GM23248 (cell line): Measurements from ENCODE around the gene NUP50. TPM values are rescaled to one million over a fixed set of nuclear protein-coding genes. Genes with fewer than 3 reads are reported as not detected.

Experiments used
- DNase-seq: peaks from one replicate; pipeline ENCODE4 v3.0.0-alpha.2; 2015
- H2AFZ ChIP-seq: fragments of 200-600 bp; sonication (generic); 2 replicates; pipeline ENCODE4 v1.6.1; 2016; ENCODE audit warnings: antibody characterized with exemption
- H3F3A ChIP-seq: fragments of 200-600 bp; sonication (generic); 2 replicates; pipeline ENCODE4 v1.6.1; 2016; ENCODE audit warnings: mild to moderate bottlenecking, antibody characterized with exemption, mixed run types; ENCODE audit not compliant: insufficient read depth
- H3K27ac ChIP-seq: fragments of 200-600 bp; sonication (generic); 2 replicates; pipeline ENCODE4 v1.5.1; 2016; ENCODE audit warnings: mild to moderate bottlenecking
- H3K27me3 ChIP-seq: fragments of 200-600 bp; sonication (generic); replicated peaks from 2 replicates; pipeline ENCODE4 v1.6.1; 2016; ENCODE audit warnings: mild to moderate bottlenecking; ENCODE audit not compliant: insufficient read depth
- H3K36me3 ChIP-seq: fragments of 200-600 bp; sonication (generic); 2 replicates; pipeline ENCODE4 v1.6.1; 2016; ENCODE audit warnings: low read depth, mild to moderate bottlenecking
- H3K4me1 ChIP-seq: fragments of 200-600 bp; sonication (generic); 2 replicates; pipeline ENCODE4 v1.6.1; 2016; ENCODE audit warnings: mild to moderate bottlenecking; ENCODE audit not compliant: insufficient read depth
- H3K4me2 ChIP-seq: fragments of 200-600 bp; sonication (generic); one replicate; pipeline ENCODE4 v1.6.1; 2016; ENCODE audit warnings: mild to moderate bottlenecking; ENCODE audit not compliant: unreplicated experiment
- H3K4me3 ChIP-seq: fragments of 200-600 bp; sonication (generic); 2 replicates; pipeline ENCODE4 v1.5.1; 2016; ENCODE audit warnings: mild to moderate bottlenecking
- H3K79me2 ChIP-seq: fragments of 200-600 bp; sonication (generic); 2 replicates; pipeline ENCODE4 v1.6.1; 2016; ENCODE audit warnings: mild to moderate bottlenecking; ENCODE audit not compliant: insufficient read depth
- H3K9ac ChIP-seq: fragments of 200-600 bp; sonication (generic); 2 replicates; pipeline ENCODE4 v1.6.1; 2016; ENCODE audit warnings: mild to moderate bottlenecking
- H3K9me2 ChIP-seq: fragments of 200-600 bp; sonication (generic); 2 replicates; pipeline ENCODE4 v1.6.1; 2016; ENCODE audit warnings: mixed run types, mild to moderate bottlenecking, moderate library complexity; ENCODE audit not compliant: insufficient read depth
- H3K9me3 ChIP-seq: fragments of 200-600 bp; sonication (generic); one replicate; pipeline ENCODE4 v1.6.1; 2017; ENCODE audit warnings: low read depth
- H4K20me1 ChIP-seq: fragments of 200-600 bp; sonication (generic); 2 replicates; pipeline ENCODE4 v1.6.0; 2016; ENCODE audit not compliant: insufficient read depth
- EZH2 ChIP-seq: fragments of 200-600 bp; sonication (generic); IDR thresholded peaks from 2 replicates; pipeline ENCODE4 v1.6.1; 2018; ENCODE audit warnings: antibody characterized with exemption, mild to moderate bottlenecking; ENCODE audit not compliant: insufficient read depth, poor library complexity, severe bottlenecking
- EZH2phosphoT487 ChIP-seq: fragments of 200-600 bp; sonication (generic); IDR thresholded peaks from 2 replicates; pipeline ENCODE4 v1.6.1; 2018; ENCODE audit warnings: antibody characterized with exemption, moderate library complexity, mild to moderate bottlenecking, low read depth; ENCODE audit not compliant: insufficient read depth
- WGBS, 2 experiments: methylation state at CpG; one replicate each; pipeline ENCODE4 v1.1.6; 2015 to 2017; ENCODE audit warnings: low lambda C conversion rate in 2 of 2, low coverage in 1 of 2; ENCODE audit errors: missing lambda C conversion rate in 2 of 2; 5-methylcytosine and 5-hydroxymethylcytosine counted together
- in situ Hi-C: fragments of 300-500 bp; cut with MboI; formaldehyde crosslinking; loops from 2 replicates; pipeline ENCODE4 v1.15.0; 2020
- polyA plus RNA-seq: library from polyadenylated mRNA; unstranded; fragments of >200 nt; fragmentation: Nextera tagmentation; extraction: Ambion mirVana; gene quantifications from 2 replicates; pipeline ENCODE4 v1.2.1, GENCODE V29; 2016
- total RNA-seq: library from RNA; depleted of rRNA; stranded (reverse); fragments of >200 nt; shearing (Covaris generic); gene quantifications from 2 replicates; pipeline ENCODE4 v1.2.3, GENCODE V29; 2014

NUP50 gene
- total and polyA plus RNA-seq, 2 experiments from 2014 or later: 22.3 to 30.8 TPM

DNA sequence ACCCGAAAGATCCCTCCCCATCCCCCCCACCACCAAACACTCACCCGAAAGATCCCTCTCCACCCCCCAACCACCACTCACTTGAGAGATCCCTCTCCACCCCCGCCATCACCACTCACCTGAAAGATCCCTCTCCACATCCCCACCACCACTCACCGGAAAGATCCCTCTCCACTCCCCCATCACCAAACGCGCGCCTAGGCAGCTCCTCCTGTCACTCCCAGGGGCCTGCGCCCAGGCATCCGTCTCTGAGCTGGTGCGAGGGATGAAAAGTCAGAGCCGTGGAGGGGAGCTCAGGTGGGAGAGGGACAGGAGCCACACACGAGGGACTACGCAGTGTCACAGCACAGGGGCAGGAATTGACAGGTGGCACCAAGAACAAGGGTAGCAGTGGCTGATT is 65.5 kb downstream of the NUP50 start:
- in situ Hi-C loops: no loop called here
- Histone ChIP-seq H2AFZ (no peak overlapping the region), H3K9ac (no peak overlapping the region), H3K4me1 (peaks cover 9% of the 10 kb centered on the region; the same call in 1 of the 2 replicates), H3K27me3 (no peaks in the 10 kb centered on the region), H3K79me2 (0 out of 2 replicates have a peak, but pooled peaks cover 3% of the 10 kb centered on the region), H4K20me1 (no peaks in the 10 kb centered on the region), H3K9me2 (no peaks in the 10 kb centered on the region), H3K27ac (no peak overlapping the region), H3F3A (no peaks in the 10 kb centered on the region), H3K36me3 (no peaks in the 10 kb centered on the region), H3K4me2 (no peak overlapping the region), H3K9me3 (no peaks in the 10 kb centered on the region), H3K4me3 (no peak overlapping the region)
- TF ChIP-seq EZH2phosphoT487: no peak
- no peak for TF ChIP-seq EZH2
- WGBS, 2 experiments: 93 to 94% methylated on average over 9 to 12 of the region's 13 CpGs
- DNase-seq: no peak

DNA sequence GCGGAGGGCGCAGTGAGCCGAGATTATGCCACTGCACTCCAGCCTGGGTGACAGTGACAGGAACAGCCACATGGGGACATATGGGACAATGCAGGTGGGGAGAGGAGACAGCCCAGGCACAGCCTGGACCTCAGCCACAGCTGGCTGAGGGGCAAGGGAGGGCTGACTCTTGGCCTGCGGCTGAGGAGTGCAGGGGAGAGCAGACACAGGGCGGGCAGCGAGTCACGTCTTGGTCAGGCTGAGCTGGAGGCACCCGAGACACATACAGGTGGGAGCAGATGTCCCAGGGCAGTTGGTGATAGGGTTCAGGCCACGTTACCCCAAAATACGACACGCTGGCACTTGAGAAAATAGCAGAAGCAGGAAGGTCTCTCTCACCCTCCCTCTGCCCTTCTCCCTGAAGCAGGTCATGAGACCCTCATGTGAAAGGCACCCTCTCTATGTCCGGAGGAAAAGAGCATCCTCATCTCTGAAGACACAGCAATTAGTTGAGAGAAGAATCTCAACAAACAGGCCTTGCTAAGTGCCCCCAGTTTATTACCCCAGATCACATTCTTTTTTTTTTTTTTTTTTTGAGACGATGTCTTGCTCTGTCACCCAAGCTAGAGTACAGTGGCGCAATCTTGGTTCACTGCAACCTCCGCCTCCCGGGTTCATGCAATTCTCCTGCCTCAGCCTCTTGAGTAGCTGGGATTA is 66.4 kb downstream of the NUP50 start:
- Histone ChIP-seq H3K9ac (no peak overlapping the region), H3K4me1 (peaks cover 9% of the 10 kb centered on the region; the same call in 1 of the 2 replicates), H3K4me3 (no peak overlapping the region), H3K27ac (no peak overlapping the region), H3K36me3 (no peaks in the 10 kb centered on the region), H3K79me2 (no peaks in the 10 kb centered on the region), H3K9me2 (no peaks in the 10 kb centered on the region), H3F3A (no peaks in the 10 kb centered on the region), H4K20me1 (no peaks in the 10 kb centered on the region), H2AFZ (no peak overlapping the region), H3K9me3 (no peaks in the 10 kb centered on the region), H3K4me2 (no peak overlapping the region), H3K27me3 (no peaks in the 10 kb centered on the region)
- DNase-seq: no peak
- WGBS, 2 experiments: 87% methylated on average over 14 to 16 of the region's 16 CpGs
- TF ChIP-seq EZH2 (no peak), EZH2phosphoT487 (no peak)
- in situ Hi-C loops: no loop called here

DNA sequence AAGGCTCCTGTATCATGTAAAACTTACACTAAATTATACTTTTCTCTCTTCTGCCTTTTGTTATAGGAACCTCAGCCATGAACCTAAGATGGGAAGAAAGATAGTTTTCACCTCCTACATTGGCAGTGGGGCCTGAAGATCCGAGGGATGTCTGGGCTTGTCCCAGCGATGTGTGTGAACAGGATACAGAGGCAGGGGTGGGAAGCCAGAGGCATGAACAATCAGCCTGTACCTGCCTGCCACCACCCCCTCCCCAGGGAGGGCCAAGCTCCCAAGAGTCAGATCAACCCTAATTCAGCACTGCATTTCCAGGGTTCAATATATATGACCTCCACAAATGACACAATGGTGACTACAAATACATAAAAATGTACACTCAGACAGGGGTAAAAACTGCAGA is 67.6 kb downstream of the NUP50 start:
- peaks cover 5% of the 10 kb centered on the region; the same call in 1 of the 2 replicates for H3K79me2 ChIP-seq
- H3K4me2 ChIP-seq: no peak overlapping the region
- H3K9me3 ChIP-seq: no peaks in the 10 kb centered on the region
- no peak for DNase-seq
- no peak overlapping the region for H3K9ac ChIP-seq
- H3F3A ChIP-seq: no peaks in the 10 kb centered on the region
- H3K4me3 ChIP-seq: no peak overlapping the region
- H3K9me2 ChIP-seq: no peaks in the 10 kb centered on the region
- no peak overlapping the region for H2AFZ ChIP-seq
- no peak for TF ChIP-seq EZH2phosphoT487
- TF ChIP-seq EZH2: no peak
- no peak overlapping the region for H3K27ac ChIP-seq
- in situ Hi-C loops: no loop called here
- WGBS, 2 experiments: 75 to 77% methylated on average over 2 of the region's 2 CpGs
- H3K4me1 ChIP-seq: peaks cover 6% of the 10 kb centered on the region; the same call in 1 of the 2 replicates
- no peaks in the 10 kb centered on the region for H3K27me3 ChIP-seq
- no peaks in the 10 kb centered on the region for H4K20me1 ChIP-seq
- no peaks in the 10 kb centered on the region for H3K36me3 ChIP-seq

DNA sequence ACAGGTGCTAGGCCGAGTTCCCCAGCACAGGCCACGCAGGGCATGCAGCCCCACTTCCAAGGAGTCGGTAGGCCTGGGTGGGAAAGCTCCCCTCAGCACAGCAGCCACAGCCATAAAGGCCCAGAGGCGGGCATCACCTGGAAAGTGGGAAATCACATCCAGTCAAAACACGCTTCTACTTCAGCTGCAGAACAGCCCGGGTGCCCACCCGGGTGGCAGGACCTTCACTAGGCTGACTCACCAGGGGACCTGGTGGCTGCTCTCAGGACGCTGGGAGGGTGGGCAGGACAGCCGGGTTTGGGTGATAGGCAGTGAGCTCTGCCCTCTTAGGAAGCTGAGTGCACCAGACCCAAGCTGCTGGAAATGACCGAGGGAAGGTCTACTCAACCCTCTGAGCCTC is 69.7 kb downstream of the NUP50 start:
- Histone ChIP-seq H2AFZ (no peak overlapping the region), H3K79me2 (peaks cover 17% of the 10 kb centered on the region), H3K4me2 (no peak overlapping the region), H3K27me3 (no peaks in the 10 kb centered on the region), H3F3A (no peaks in the 10 kb centered on the region), H3K27ac (no peak overlapping the region), H3K9ac (no peak overlapping the region), H3K9me2 (no peaks in the 10 kb centered on the region), H4K20me1 (no peaks in the 10 kb centered on the region), H3K4me1 (no peaks in the 10 kb centered on the region), H3K4me3 (no peak overlapping the region), H3K36me3 (no peaks in the 10 kb centered on the region), H3K9me3 (no peaks in the 10 kb centered on the region)
- DNase-seq: no peak
- WGBS, 2 experiments: 84 to 86% methylated on average over 10 of the region's 10 CpGs
- TF ChIP-seq EZH2 (no peak), EZH2phosphoT487 (no peak)
- in situ Hi-C loops: no loop called here

DNA sequence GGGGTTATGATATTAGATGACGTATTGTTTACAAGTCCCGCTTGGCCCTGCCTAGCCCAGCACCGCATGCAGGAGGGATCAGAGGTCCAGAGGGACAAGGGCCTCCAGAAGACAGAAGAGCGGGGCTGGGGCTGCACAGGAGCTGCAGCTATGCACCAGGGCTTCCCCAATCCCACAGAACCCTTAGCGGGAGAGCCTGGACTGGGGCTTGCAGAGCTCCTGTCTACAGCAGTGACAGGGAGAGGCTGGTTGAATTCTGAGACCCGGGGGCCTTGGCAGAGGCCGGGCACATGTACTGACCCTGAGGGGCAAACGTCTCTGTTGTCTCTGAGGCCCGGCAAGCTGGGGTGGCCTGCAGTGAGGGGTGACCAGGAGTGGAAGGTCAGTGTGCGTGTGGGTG is 70.1 kb downstream of the NUP50 start:
- Histone ChIP-seq H3K27me3 (no peaks in the 10 kb centered on the region), H4K20me1 (no peaks in the 10 kb centered on the region)

More for the DNA sequence above, 70.1 kb downstream of the NUP50 start:
- no peak overlapping the region for H3K9ac ChIP-seq
- H3K36me3 ChIP-seq: no peaks in the 10 kb centered on the region
- no peak overlapping the region for H3K4me3 ChIP-seq
- no peak overlapping the region for H3K27ac ChIP-seq
- H3K4me2 ChIP-seq: no peak overlapping the region
- H2AFZ ChIP-seq: no peak overlapping the region
- no peaks in the 10 kb centered on the region for H3K9me3 ChIP-seq
- DNase-seq: no peak
- H3F3A ChIP-seq: no peaks in the 10 kb centered on the region
- H3K79me2 ChIP-seq: peaks cover 21% of the 10 kb centered on the region
- TF ChIP-seq EZH2phosphoT487: no peak
- no peak for TF ChIP-seq EZH2
- H3K4me1 ChIP-seq: no peaks in the 10 kb centered on the region
- in situ Hi-C loops: no loop called here
- WGBS, 2 experiments: 86 to 92% methylated on average over 10 of the region's 10 CpGs
- no peaks in the 10 kb centered on the region for H3K9me2 ChIP-seq
